ENCODE measurements around the gene BABAM2.

The BABAM2 gene

GRCh38 chr2:28387082-28387960, 496.8 kb downstream of the BABAM2 start:
- in situ Hi-C loops (cut with MboI; ENCODE audit: low sequenced_read_pairs) = no loop called here

Measured in HL-60/S4 (cell line).